Astrocyte (in vitro differentiated cells and primary cell): ENCODE results near the gene GRIN2A. TPM values are rescaled to one million over a fixed set of nuclear protein-coding genes. Genes with fewer than 3 reads are reported as not detected.

Source experiments
- DNase-seq: peaks from one replicate; pipeline ENCODE4 v3.0.0-alpha.2; 2010; ENCODE audit warnings: low read depth
- FAIRE-seq: peaks from 2 replicates; lab custom pipeline; 2011; peaks lifted over from hg19 to GRCh38; lab: Jason Lieb, UNC
- H2AFZ ChIP-seq: 2 replicates; pipeline ENCODE4 v1.6.0; 2012; ENCODE audit warnings: low read depth, low read length, inconsistent platforms
- H3K27ac ChIP-seq: 2 replicates; pipeline ENCODE4 v1.5.1; 2011; ENCODE audit warnings: low read depth, low read length, inconsistent platforms
- H3K27me3 ChIP-seq: 2 replicates; pipeline ENCODE4 v1.6.0; 2011; ENCODE audit warnings: low read length, inconsistent platforms; ENCODE audit not compliant: insufficient read depth
- H3K36me3 ChIP-seq: 2 replicates; pipeline ENCODE4 v1.5.1; 2011; ENCODE audit warnings: low read length, inconsistent platforms; ENCODE audit not compliant: insufficient read depth
- H3K4me1 ChIP-seq: 2 replicates; pipeline ENCODE4 v1.5.1; 2011; ENCODE audit warnings: low read length, inconsistent platforms; ENCODE audit not compliant: insufficient read depth
- H3K4me2 ChIP-seq: 2 replicates; pipeline ENCODE4 v1.6.0; 2012; ENCODE audit warnings: low read length, inconsistent platforms
- H3K4me3 ChIP-seq: 2 replicates; pipeline ENCODE4 v1.5.1; 2011; ENCODE audit warnings: low read depth, mild to moderate bottlenecking, low read length, inconsistent platforms; ENCODE audit not compliant: insufficient read depth
- H3K79me2 ChIP-seq: 2 replicates; pipeline ENCODE4 v1.6.0; 2012; ENCODE audit warnings: mild to moderate bottlenecking, low read length, inconsistent platforms; ENCODE audit not compliant: insufficient read depth
- H3K9ac ChIP-seq: 2 replicates; pipeline ENCODE4 v1.6.0; 2012; ENCODE audit warnings: mild to moderate bottlenecking, low read length, inconsistent platforms
- H3K9me3 ChIP-seq: 2 replicates; pipeline ENCODE4 v1.5.1; 2012; ENCODE audit warnings: low read depth, mild to moderate bottlenecking, low read length, inconsistent platforms; ENCODE audit not compliant: insufficient read depth
- H4K20me1 ChIP-seq: 2 replicates; pipeline ENCODE4 v1.6.0; 2012; ENCODE audit warnings: low read length, inconsistent platforms; ENCODE audit not compliant: insufficient read depth
- H3K27ac Mint-ChIP-seq: one replicate; pipeline ENCODE4 v1.8.0; 2021; ENCODE audit warnings: mild to moderate bottlenecking, mixed read lengths; ENCODE audit not compliant: unreplicated experiment
- H3K27me3 Mint-ChIP-seq: one replicate; pipeline ENCODE4 v1.8.0; 2021; ENCODE audit warnings: low read depth, mixed read lengths; ENCODE audit not compliant: unreplicated experiment
- H3K36me3 Mint-ChIP-seq: one replicate; pipeline ENCODE4 v1.8.0; 2021; ENCODE audit warnings: low read depth, mixed read lengths; ENCODE audit not compliant: unreplicated experiment
- H3K4me1 Mint-ChIP-seq: one replicate; pipeline ENCODE4 v1.8.0; 2021; ENCODE audit warnings: low read depth, mixed read lengths; ENCODE audit not compliant: unreplicated experiment
- H3K4me3 Mint-ChIP-seq: one replicate; pipeline ENCODE4 v1.8.0; 2021; ENCODE audit warnings: mild to moderate bottlenecking, moderate library complexity, mixed read lengths; ENCODE audit not compliant: unreplicated experiment
- H3K9me3 Mint-ChIP-seq: one replicate; pipeline ENCODE4 v1.8.0; 2021; ENCODE audit warnings: mild to moderate bottlenecking, mixed read lengths; ENCODE audit not compliant: unreplicated experiment
- EZH2 ChIP-seq: IDR thresholded peaks from 2 replicates; pipeline ENCODE4 v1.6.1; 2012; ENCODE audit warnings: mild to moderate bottlenecking, low read length, inconsistent platforms; ENCODE audit not compliant: insufficient read depth
- total RNA-seq: library from RNA; stranded (reverse); gene quantifications from 2 replicates; pipeline ENCODE4 v1.2.1, GENCODE V29; 2021
- TF ChIP-seq, protein P1 (sequence below): IDR thresholded peaks from 2 replicates; pipeline ENCODE4 v1.5.1; 2011; ENCODE audit warnings: low read depth, mild to moderate bottlenecking, inconsistent platforms, low read length, moderate library complexity; ENCODE audit not compliant: insufficient read depth

Gene GRIN2A
- total RNA-seq, 1 donor from 2014 or later = 0.68 TPM

DNA sequence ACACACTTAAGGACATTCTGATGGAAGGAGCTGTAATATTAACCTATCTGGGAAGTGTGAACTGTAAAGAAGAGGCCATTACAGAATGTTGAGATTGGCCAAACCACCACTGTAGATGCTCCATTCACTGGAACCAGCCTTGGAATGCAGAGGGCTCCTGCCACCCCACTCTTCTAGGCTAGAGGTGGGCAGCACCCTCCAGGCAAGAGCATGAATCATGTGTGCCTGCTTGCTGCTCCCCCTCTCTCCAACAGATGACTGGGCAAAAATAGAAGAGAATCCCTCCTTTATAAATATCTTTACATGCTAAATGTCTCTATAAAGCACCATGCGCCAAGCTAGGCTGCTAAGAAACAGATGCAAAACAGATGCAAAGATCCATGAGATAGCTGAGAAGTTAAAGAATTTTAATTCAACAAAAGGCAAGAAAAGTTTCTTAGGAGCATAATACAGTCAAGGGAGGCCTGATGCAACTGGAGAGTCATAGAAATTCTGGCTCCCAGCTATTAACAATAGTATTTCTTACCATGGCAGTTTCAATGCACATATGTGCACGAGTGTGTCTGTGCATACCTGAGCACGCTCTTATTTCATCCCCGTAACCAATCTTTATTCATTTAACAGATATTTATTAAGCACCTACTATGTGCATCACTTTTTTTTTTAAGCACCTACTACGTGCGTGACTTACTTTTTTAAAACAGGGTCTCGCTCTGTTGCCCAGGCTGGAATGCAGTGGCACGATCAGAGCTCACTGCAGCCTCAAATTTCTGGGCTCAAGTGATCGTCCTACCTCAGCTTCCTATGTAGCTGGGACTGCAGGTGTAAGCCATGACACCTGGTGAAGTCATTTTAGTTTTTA, 53.6 kb downstream of the GRIN2A start:
- no peaks in the 10 kb centered on the region for H4K20me1 ChIP-seq
- H3K27me3 Mint-ChIP-seq = peaks cover 11% of the 10 kb centered on the region
- H3K9me3 Mint-ChIP-seq = peaks cover 6% of the 10 kb centered on the region
- DNase-seq (no peak), FAIRE-seq (no peak)
- no peaks in the 10 kb centered on the region for H3K27me3 ChIP-seq
- peaks cover 11% of the 10 kb centered on the region for H3K4me1 Mint-ChIP-seq
- no peaks in the 10 kb centered on the region for H3K36me3 ChIP-seq
- H3K4me1 ChIP-seq = peaks cover 9% of the 10 kb centered on the region
- no peak overlapping the region for H3K9ac ChIP-seq
- H3K27ac ChIP-seq = no peak overlapping the region
- no peaks in the 10 kb centered on the region for H3K9me3 ChIP-seq
- TF ChIP-seq EZH2 = no peak
- TF ChIP-seq, protein P1, sequence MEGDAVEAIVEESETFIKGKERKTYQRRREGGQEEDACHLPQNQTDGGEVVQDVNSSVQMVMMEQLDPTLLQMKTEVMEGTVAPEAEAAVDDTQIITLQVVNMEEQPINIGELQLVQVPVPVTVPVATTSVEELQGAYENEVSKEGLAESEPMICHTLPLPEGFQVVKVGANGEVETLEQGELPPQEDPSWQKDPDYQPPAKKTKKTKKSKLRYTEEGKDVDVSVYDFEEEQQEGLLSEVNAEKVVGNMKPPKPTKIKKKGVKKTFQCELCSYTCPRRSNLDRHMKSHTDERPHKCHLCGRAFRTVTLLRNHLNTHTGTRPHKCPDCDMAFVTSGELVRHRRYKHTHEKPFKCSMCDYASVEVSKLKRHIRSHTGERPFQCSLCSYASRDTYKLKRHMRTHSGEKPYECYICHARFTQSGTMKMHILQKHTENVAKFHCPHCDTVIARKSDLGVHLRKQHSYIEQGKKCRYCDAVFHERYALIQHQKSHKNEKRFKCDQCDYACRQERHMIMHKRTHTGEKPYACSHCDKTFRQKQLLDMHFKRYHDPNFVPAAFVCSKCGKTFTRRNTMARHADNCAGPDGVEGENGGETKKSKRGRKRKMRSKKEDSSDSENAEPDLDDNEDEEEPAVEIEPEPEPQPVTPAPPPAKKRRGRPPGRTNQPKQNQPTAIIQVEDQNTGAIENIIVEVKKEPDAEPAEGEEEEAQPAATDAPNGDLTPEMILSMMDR = no peak
- H3K27ac Mint-ChIP-seq = no peak overlapping the region
- no peaks in the 10 kb centered on the region for H3K79me2 ChIP-seq
- no peak overlapping the region for H2AFZ ChIP-seq
- no peak overlapping the region for H3K4me3 ChIP-seq
- H3K36me3 Mint-ChIP-seq = no peaks in the 10 kb centered on the region
- H3K4me3 Mint-ChIP-seq = no peak overlapping the region
- H3K4me2 ChIP-seq = no peak overlapping the region

DNA sequence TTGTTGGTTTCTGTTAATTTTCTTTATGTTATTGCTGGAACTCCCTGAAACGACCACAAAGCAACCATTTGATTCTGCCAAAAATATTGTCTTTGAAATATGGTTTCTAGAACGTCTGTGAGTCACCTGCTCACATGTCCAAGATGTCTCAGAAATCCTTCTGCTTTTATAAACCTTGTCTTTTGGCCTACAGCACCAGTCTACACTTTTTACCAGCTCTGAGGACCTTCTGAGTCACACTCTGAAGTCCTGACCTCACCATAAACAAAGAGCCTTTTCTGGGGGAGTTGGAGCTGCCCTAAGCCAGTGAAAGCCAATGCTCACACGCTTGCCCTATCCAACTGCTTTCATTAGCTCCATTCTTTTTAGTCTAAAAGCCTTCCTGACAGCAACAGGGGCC, 55.5 kb downstream of the GRIN2A start:
- H3K36me3 Mint-ChIP-seq = no peaks in the 10 kb centered on the region
- Histone ChIP-seq H3K27me3 (no peaks in the 10 kb centered on the region), H3K4me2 (peak overlapping the region; percentile 64), H3K9ac (peak overlapping the region; percentile 50), H3K36me3 (no peaks in the 10 kb centered on the region), H2AFZ (no peak overlapping the region), H3K27ac (peak overlapping the region; percentile 72), H3K79me2 (no peaks in the 10 kb centered on the region), H3K9me3 (no peaks in the 10 kb centered on the region), H3K4me1 (peaks cover 28% of the 10 kb centered on the region), H3K4me3 (no peak overlapping the region), H4K20me1 (no peaks in the 10 kb centered on the region)
- H3K27ac Mint-ChIP-seq = peak overlapping the region; percentile 64
- TF ChIP-seq, protein P1 = no peak
- no peak for TF ChIP-seq EZH2
- FAIRE-seq = no peak
- peaks cover 11% of the 10 kb centered on the region for H3K27me3 Mint-ChIP-seq
- H3K4me3 Mint-ChIP-seq = no peak overlapping the region
- peak; percentile 97 for DNase-seq
- no peaks in the 10 kb centered on the region for H3K9me3 Mint-ChIP-seq
- H3K4me1 Mint-ChIP-seq = peaks cover 24% of the 10 kb centered on the region

DNA sequence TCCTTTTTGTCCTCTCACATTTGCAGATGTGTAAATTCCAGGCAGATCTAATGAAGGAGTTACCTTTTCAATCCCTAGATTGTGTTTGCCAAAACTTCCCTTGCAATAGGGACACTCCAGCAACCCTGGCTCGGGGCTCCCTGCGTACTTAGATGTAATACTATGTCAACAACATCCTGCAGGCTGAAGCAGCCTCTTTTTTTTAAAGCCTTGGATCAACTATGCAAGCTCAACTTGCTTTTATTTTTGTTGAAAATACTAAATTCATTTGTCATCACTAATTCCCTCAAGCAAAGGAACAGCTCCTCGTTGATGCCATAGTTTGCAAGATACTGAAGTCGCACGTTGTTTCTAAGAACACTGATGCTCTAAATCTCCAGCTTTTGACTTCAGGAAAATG, 59.1 kb downstream of the GRIN2A start:
- peak overlapping the region; percentile 80 for H3K4me2 ChIP-seq

More for the DNA sequence above, 59.1 kb downstream of the GRIN2A start:
- TF ChIP-seq, protein P1 = no peak
- TF ChIP-seq EZH2 = no peak
- DNase-seq = peak; percentile 45
- no peaks in the 10 kb centered on the region for H3K36me3 ChIP-seq
- peak overlapping the region; percentile 22 for H3K9ac ChIP-seq
- no peaks in the 10 kb centered on the region for H3K9me3 ChIP-seq
- no peak overlapping the region for H2AFZ ChIP-seq
- H3K27ac ChIP-seq = no peak overlapping the region
- no peak overlapping the region for H3K4me3 ChIP-seq
- no peaks in the 10 kb centered on the region for H3K36me3 Mint-ChIP-seq
- H3K79me2 ChIP-seq = no peaks in the 10 kb centered on the region
- H3K4me3 Mint-ChIP-seq = no peak overlapping the region
- H3K4me1 Mint-ChIP-seq = peaks cover 33% of the 10 kb centered on the region
- H3K27me3 Mint-ChIP-seq = peaks cover 5% of the 10 kb centered on the region
- H3K4me1 ChIP-seq = peaks cover 41% of the 10 kb centered on the region
- FAIRE-seq = no peak
- H3K9me3 Mint-ChIP-seq = no peaks in the 10 kb centered on the region
- no peak overlapping the region for H3K27ac Mint-ChIP-seq
- H3K27me3 ChIP-seq = no peaks in the 10 kb centered on the region
- H4K20me1 ChIP-seq = no peaks in the 10 kb centered on the region
